GM18867 (cell line): ENCODE measurements around the gene CDR2.
"Not testable (repeated sequence)": the region's sequence is repeated elsewhere in the genome, so short reads cannot be mapped to it uniquely, and the experiment has no call there.

Experiments
- ATAC-seq: cut with Tn5 transposase; IDR thresholded peaks from one replicate; pipeline ENCODE4 v1.9.1; 2021; ENCODE audit warnings: mild to moderate bottlenecking, moderate library complexity; ENCODE audit not compliant: unreplicated experiment

Gene CDR2

DNA sequence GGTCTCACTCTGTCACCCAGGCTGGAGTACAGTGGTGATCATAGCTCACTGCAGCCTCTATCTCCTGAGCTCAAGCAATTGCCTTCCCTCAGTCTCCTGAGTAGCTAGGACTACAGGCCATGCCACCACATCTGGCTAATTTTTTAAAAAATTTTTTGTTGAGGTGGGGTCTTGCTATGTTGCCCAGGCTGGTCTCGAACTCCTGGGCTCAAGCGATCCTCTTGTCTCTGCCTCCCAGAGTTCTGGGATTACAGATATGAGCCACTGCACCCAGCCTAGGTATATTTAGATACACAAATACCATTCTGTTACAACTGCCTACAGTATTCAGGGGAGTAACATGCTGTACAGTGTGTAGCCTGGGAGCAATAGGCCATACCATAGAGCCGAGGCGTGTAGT, 62.9 kb downstream of the CDR2 start:
- no peak for ATAC-seq

GRCh38 chr16:22308824-22309520, 65.4 kb downstream of the CDR2 start:
- ATAC-seq: no peak

DNA sequence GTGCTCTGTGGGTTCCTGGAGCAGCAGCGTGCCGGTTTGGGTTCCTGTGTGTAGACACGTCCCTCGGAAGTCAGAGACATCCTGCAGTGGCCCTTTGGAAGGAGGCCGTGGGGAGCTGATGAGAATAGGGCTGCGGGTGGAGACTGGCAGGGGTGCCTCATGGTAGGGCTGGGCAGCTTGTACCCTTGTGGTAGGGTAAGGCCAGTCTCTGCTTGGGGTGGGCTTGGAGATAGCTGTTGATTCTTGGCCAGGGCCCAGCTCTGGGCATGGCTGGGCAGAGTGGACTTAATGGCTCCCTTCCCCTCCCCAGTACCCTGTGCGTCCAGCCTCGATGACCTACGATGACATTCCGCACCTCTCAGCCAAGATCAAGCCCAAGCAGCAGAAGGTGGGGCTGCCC, 66.6 kb downstream of the CDR2 start:
- ATAC-seq: no peak

GRCh38 chr16:22306788-22307187, 67.6 kb downstream of the CDR2 start:
- no peak for ATAC-seq

GRCh38 chr16:22304411-22304810, 70.0 kb downstream of the CDR2 start:
- no peak for ATAC-seq

GRCh38 chr16:22302776-22303363, 71.5 kb downstream of the CDR2 start:
- no peak for ATAC-seq

DNA sequence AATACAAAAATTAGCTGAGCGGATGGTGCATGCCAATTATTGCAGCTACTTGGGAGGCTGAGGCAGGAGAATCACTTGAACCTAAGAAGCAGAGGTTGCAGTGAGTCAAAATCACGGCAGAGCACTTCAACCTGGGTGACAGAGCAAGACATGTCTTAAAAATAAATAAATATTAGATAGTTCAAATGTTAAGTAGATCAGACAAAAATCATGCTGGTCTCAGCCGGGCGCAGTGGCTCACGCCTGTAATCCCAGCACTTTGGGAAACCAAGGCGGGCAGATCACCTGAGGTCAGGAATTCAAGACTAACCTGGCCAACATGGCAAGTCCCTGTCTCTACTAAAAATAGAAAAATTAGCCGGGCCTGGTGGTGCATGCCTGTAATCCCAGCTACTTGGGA, 73.0 kb downstream of the CDR2 start:
- not testable (repeated sequence) for ATAC-seq

GRCh38 chr16:22300427-22301071, 73.9 kb downstream of the CDR2 start:
- no peak for ATAC-seq

GRCh38 chr16:22299036-22299435, 75.4 kb downstream of the CDR2 start:
- no peak for ATAC-seq

GRCh38 chr16:22297871-22298733, 76.3 kb downstream of the CDR2 start:
- peak; percentile 25 for ATAC-seq

- peak; percentile 77 for ATAC-seq
Measured at GRCh38 chr16:22297114-22297870, 77.1 kb downstream of the CDR2 start, which contains the start of gene POLR3E. Gene POLR3E (plus strand): TSS chr16:22297409. CDS start chr16:22302969, 5,560 bp downstream.

- ATAC-seq: no peak
Measured at GRCh38 chr16:22296225-22297113, 78.0 kb downstream of the CDR2 start.
